ENCODE measurements around the gene SLC24A3.

SLC24A3 gene

DNA sequence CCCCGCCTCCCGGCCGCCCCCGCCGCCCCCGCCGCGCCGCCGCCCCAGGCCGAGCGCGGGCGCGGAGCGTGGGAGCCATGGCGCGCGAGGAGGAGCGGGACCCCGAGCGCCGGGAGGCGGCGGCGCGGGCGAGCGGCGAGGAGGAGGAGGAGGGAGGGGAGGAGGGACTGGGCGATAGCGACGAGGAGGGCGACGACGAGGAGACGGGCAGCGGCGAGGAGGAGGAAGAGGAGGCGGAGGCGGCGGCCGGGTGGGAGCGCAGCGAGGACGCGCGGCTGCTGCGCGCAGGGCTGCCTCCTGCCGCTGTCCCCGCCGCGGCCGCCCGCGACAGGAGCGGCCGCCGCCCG lies at the start of gene SLC24A3:
Gene SLC24A3 (plus strand): TSS at position 174 of the 347 bp plus-strand sequence.
- H3K4me3 ChIP-seq (ENCODE audit: low read length), result no peak within 1 kb of the TSS
- H3K36me3 ChIP-seq (ENCODE audit: control insufficient read depth, low read length), result no peaks in the 10 kb centered on the region
- H4K20me1 ChIP-seq (ENCODE audit: control insufficient read depth, insufficient read depth, low read depth, low read length), result no peaks in the 10 kb centered on the region
- no peaks in the 10 kb centered on the region for H3K27me3 ChIP-seq (ENCODE audit: control insufficient read depth, low read length)
- no peak within 1 kb of the TSS for H3K27ac ChIP-seq (ENCODE audit: low read depth, low read length)
- no peaks in the 10 kb centered on the region for H3K9me2 ChIP-seq (replicated peaks; ENCODE audit: control insufficient read depth, low read length)
- no peaks in the 10 kb centered on the region for H3K4me1 ChIP-seq (ENCODE audit: control insufficient read depth, low read length)
- H3F3A ChIP-seq (ENCODE audit: control insufficient read depth, insufficient read depth), result no peaks in the 10 kb centered on the region
- no peak within 1 kb of the TSS for H3K4me2 ChIP-seq (ENCODE audit: low read length)
- H3K79me2 ChIP-seq (ENCODE audit: control insufficient read depth, low read length), result no peaks in the 10 kb centered on the region
- no peak for TF ChIP-seq EZH2phosphoT487 (IDR thresholded peaks at IDR 0.05; ENCODE audit: borderline replicate concordance, low read length)
- no peak for TF ChIP-seq CTCF (IDR thresholded peaks at IDR 0.05; ENCODE audit: low read depth, low read length, poor library complexity, severe bottlenecking)
- no peaks in the 10 kb centered on the region for H3K9me3 ChIP-seq (ENCODE audit: control insufficient read depth, insufficient read depth, low read length)

DNA sequence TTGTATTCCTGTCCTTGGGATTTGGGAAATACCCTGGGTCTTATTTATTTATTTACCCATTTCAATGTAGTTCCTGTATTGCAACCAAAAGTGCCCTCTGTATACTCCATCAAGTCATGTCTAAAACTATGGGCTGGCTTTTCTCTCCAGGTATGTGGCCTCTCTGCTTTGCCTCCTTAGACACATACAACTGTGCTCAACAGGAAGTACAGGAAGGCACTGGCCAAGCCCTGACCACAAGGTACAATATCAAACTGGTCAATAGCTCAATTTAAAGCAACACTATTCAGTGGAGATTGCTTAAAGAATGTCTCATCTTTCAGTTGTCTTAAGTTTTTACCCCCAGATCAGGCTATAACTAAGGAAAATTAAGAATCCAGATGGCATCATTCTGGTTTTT lies 42.3 kb upstream of the SLC24A3 start:
- TF ChIP-seq EZH2phosphoT487 (IDR thresholded peaks at IDR 0.05; ENCODE audit: borderline replicate concordance, low read length) (no peak), CTCF (IDR thresholded peaks at IDR 0.05; ENCODE audit: low read depth, low read length, poor library complexity, severe bottlenecking) (no peak)
- Histone ChIP-seq H4K20me1 (ENCODE audit: control insufficient read depth, insufficient read depth, low read depth, low read length) (no peaks in the 10 kb centered on the region), H3K27me3 (ENCODE audit: control insufficient read depth, low read length) (no peaks in the 10 kb centered on the region), H3F3A (ENCODE audit: control insufficient read depth, insufficient read depth) (no peaks in the 10 kb centered on the region), H3K79me2 (ENCODE audit: control insufficient read depth, low read length) (no peaks in the 10 kb centered on the region), H3K36me3 (ENCODE audit: control insufficient read depth, low read length) (no peaks in the 10 kb centered on the region), H3K9me2 (replicated peaks; ENCODE audit: control insufficient read depth, low read length) (no peaks in the 10 kb centered on the region), H3K4me3 (ENCODE audit: low read length) (no peak overlapping the region), H3K27ac (ENCODE audit: low read depth, low read length) (no peak overlapping the region), H3K9me3 (ENCODE audit: control insufficient read depth, insufficient read depth, low read length) (no peaks in the 10 kb centered on the region), H3K4me1 (ENCODE audit: control insufficient read depth, low read length) (no peaks in the 10 kb centered on the region), H3K4me2 (ENCODE audit: low read length) (no peak overlapping the region)

DNA sequence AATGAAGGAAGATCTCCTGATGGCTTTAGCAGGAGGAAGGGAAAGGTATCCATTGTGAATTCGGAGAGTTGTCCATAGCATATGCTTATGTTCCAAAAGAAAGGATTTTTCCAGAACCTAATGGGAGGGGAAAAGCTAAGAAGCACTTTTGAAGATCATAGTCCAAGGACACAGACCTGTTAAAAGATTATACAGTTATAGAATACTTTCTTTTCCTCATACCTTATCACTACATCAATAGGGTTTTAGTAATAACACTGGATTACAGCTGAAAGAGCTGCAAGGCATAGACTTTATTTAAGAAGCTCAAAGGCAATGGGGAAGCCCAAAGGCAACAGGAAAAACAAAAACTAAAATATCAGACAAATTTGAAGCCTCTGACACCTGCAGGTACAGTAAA lies 39.8 kb upstream of the SLC24A3 start:
- Histone ChIP-seq H3K27ac (ENCODE audit: low read depth, low read length) (no peak overlapping the region), H3K4me1 (ENCODE audit: control insufficient read depth, low read length) (no peaks in the 10 kb centered on the region), H3F3A (ENCODE audit: control insufficient read depth, insufficient read depth) (no peaks in the 10 kb centered on the region), H4K20me1 (ENCODE audit: control insufficient read depth, insufficient read depth, low read depth, low read length) (no peaks in the 10 kb centered on the region), H3K27me3 (ENCODE audit: control insufficient read depth, low read length) (no peaks in the 10 kb centered on the region), H3K4me2 (ENCODE audit: low read length) (no peak overlapping the region), H3K79me2 (ENCODE audit: control insufficient read depth, low read length) (no peaks in the 10 kb centered on the region), H3K36me3 (ENCODE audit: control insufficient read depth, low read length) (no peaks in the 10 kb centered on the region), H3K9me3 (ENCODE audit: control insufficient read depth, insufficient read depth, low read length) (no peaks in the 10 kb centered on the region), H3K9me2 (replicated peaks; ENCODE audit: control insufficient read depth, low read length) (no peaks in the 10 kb centered on the region), H3K4me3 (ENCODE audit: low read length) (no peak overlapping the region)
- TF ChIP-seq EZH2phosphoT487 (IDR thresholded peaks at IDR 0.05; ENCODE audit: borderline replicate concordance, low read length) (no peak), CTCF (IDR thresholded peaks at IDR 0.05; ENCODE audit: low read depth, low read length, poor library complexity, severe bottlenecking) (no peak)

All from DOHH2 (cell line).